ENCODE measurements around the gene NATD1. TPM values are rescaled to one million over a fixed set of nuclear protein-coding genes. Genes with fewer than 3 reads are reported as not detected.
"Not testable (repeated sequence)": the region's sequence is repeated elsewhere in the genome, so short reads cannot be mapped to it uniquely, and the experiment has no call there.

The NATD1 gene
- total RNA-seq, 1 donor from 2014 or later: 1.7 TPM

GRCh38 chr17:21198411-21198810 is 54.8 kb downstream of the NATD1 start:
- H3K9me3 Mint-ChIP-seq: no peaks in the 10 kb centered on the region
- ChIA-PET CTCF (no interaction called here), POLR2A (no interaction called here)
- no peaks in the 10 kb centered on the region for H3K27me3 Mint-ChIP-seq
- no peak for TF ChIP-seq CTCF (IDR thresholded peaks at IDR 0.05)
- peaks cover 44% of the 10 kb centered on the region for H3K36me3 Mint-ChIP-seq (ENCODE audit: low read depth)
- no peak for ATAC-seq (ENCODE audit: low read depth)
- no peak for DNase-seq
- H3K27ac Mint-ChIP-seq: no peak overlapping the region
- H3K4me1 Mint-ChIP-seq: peaks cover 25% of the 10 kb centered on the region
- intact Hi-C loops (cut with micrococcal nuclease): no loop called here
- no peak overlapping the region for H3K4me3 Mint-ChIP-seq

- Mint-ChIP-seq H3K27me3 (no peaks in the 10 kb centered on the region), H3K9me3 (no peaks in the 10 kb centered on the region), H3K36me3 (ENCODE audit: low read depth) (peaks cover 47% of the 10 kb centered on the region), H3K4me3 (no peak overlapping the region), H3K4me1 (peaks cover 20% of the 10 kb centered on the region), H3K27ac (no peak overlapping the region)
- no peak for ATAC-seq (ENCODE audit: low read depth)
- no peak for TF ChIP-seq CTCF (IDR thresholded peaks at IDR 0.05)
- intact Hi-C loops (cut with micrococcal nuclease): no loop called here
- DNase-seq: no peak
- ChIA-PET CTCF (no interaction called here), POLR2A (no interaction called here)
These were observed 57.1 kb downstream of the NATD1 start for GRCh38 chr17:21196126-21196525.

- Mint-ChIP-seq H3K4me3 (no peak overlapping the region), H3K27me3 (no peaks in the 10 kb centered on the region), H3K4me1 (peaks cover 6% of the 10 kb centered on the region), H3K36me3 (ENCODE audit: low read depth) (peaks cover 57% of the 10 kb centered on the region), H3K27ac (no peak overlapping the region), H3K9me3 (no peaks in the 10 kb centered on the region)
- DNase-seq: no peak
- ChIA-PET CTCF (no interaction called here), POLR2A (no interaction called here)
- no peak for TF ChIP-seq CTCF (IDR thresholded peaks at IDR 0.05)
- ATAC-seq (ENCODE audit: low read depth): no peak
- intact Hi-C loops (cut with micrococcal nuclease): no loop called here
These were observed 58.5 kb downstream of the NATD1 start for GRCh38 chr17:21194703-21195102.

GRCh38 chr17:21194226-21194625 is 59.0 kb downstream of the NATD1 start:
- Mint-ChIP-seq H3K9me3 (no peaks in the 10 kb centered on the region), H3K27me3 (no peaks in the 10 kb centered on the region), H3K36me3 (ENCODE audit: low read depth) (peaks cover 59% of the 10 kb centered on the region), H3K27ac (no peak overlapping the region), H3K4me3 (no peak overlapping the region), H3K4me1 (peaks cover 2% of the 10 kb centered on the region)
- TF ChIP-seq CTCF (IDR thresholded peaks at IDR 0.05): no peak
- ChIA-PET CTCF (no interaction called here), POLR2A (no interaction called here)
- no peak for DNase-seq
- ATAC-seq (ENCODE audit: low read depth): no peak
- intact Hi-C loops (cut with micrococcal nuclease): no loop called here

GRCh38 chr17:21193031-21193430 is 60.2 kb downstream of the NATD1 start:
- H3K9me3 Mint-ChIP-seq: no peaks in the 10 kb centered on the region
- no peak overlapping the region for H3K27ac Mint-ChIP-seq
- H3K4me1 Mint-ChIP-seq: no peaks in the 10 kb centered on the region
- peaks cover 60% of the 10 kb centered on the region for H3K36me3 Mint-ChIP-seq (ENCODE audit: low read depth)
- no peak overlapping the region for H3K4me3 Mint-ChIP-seq
- H3K27me3 Mint-ChIP-seq: no peaks in the 10 kb centered on the region
- ChIA-PET CTCF (no interaction called here), POLR2A (no interaction called here)
- ATAC-seq (ENCODE audit: low read depth) (no peak), DNase-seq (no peak)
- intact Hi-C loops (cut with micrococcal nuclease): no loop called here
- no peak for TF ChIP-seq CTCF (IDR thresholded peaks at IDR 0.05)

- H3K9me3 Mint-ChIP-seq; CTCF ChIA-PET; ATAC-seq (ENCODE audit: low read depth); DNase-seq; H3K27me3 Mint-ChIP-seq; POLR2A ChIA-PET; H3K27ac Mint-ChIP-seq; H3K4me3 Mint-ChIP-seq; intact Hi-C loops (cut with micrococcal nuclease); H3K4me1 Mint-ChIP-seq: not testable (repeated sequence)
- H3K36me3 Mint-ChIP-seq (ENCODE audit: low read depth): peaks cover 53% of the 10 kb centered on the region
These were observed 60.8 kb downstream of the NATD1 start for GRCh38 chr17:21192414-21192813.
